Measurements from ENCODE around the gene ABCA12. TPM values are rescaled to one million over a fixed set of nuclear protein-coding genes. Genes with fewer than 3 reads are reported as not detected.

Gene ABCA12
- total and polyA plus RNA-seq, 10 of the 15 experiments (the other 5 are each of a cell fraction or from before 2014, with no cell fraction given): 1.2 to 12.1 (median 6.0) TPM

DNA sequence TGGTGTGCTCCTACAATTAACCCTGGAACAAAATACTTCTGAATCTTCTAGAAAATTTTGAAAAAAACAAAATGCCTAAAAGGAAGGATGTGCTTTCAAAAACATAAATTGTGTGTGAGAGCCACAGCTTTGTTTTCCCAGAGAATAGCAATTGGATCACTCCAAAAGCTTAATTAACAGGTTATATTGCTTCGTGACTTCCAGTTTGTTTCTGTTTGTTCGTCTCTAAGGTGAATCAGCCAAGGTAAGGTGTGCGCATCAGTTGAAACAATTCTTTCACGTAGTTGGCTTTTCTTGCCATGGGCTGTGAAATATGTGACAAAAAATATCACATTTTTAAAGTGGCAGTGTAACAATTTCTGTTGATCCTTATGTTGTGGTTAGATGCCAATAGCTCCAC, 238.7 kb downstream of the ABCA12 start (continued):
- no peak for TF ChIP-seq JUNB (IDR thresholded peaks at IDR 0.05)
- no peak for TF ChIP-seq ESRRA (IDR thresholded peaks at IDR 0.05; ENCODE audit: low read length)
- TF ChIP-seq SREBF2 (IDR thresholded peaks at IDR 0.05; ENCODE audit: low read length): no peak
- TF ChIP-seq, protein P1, sequence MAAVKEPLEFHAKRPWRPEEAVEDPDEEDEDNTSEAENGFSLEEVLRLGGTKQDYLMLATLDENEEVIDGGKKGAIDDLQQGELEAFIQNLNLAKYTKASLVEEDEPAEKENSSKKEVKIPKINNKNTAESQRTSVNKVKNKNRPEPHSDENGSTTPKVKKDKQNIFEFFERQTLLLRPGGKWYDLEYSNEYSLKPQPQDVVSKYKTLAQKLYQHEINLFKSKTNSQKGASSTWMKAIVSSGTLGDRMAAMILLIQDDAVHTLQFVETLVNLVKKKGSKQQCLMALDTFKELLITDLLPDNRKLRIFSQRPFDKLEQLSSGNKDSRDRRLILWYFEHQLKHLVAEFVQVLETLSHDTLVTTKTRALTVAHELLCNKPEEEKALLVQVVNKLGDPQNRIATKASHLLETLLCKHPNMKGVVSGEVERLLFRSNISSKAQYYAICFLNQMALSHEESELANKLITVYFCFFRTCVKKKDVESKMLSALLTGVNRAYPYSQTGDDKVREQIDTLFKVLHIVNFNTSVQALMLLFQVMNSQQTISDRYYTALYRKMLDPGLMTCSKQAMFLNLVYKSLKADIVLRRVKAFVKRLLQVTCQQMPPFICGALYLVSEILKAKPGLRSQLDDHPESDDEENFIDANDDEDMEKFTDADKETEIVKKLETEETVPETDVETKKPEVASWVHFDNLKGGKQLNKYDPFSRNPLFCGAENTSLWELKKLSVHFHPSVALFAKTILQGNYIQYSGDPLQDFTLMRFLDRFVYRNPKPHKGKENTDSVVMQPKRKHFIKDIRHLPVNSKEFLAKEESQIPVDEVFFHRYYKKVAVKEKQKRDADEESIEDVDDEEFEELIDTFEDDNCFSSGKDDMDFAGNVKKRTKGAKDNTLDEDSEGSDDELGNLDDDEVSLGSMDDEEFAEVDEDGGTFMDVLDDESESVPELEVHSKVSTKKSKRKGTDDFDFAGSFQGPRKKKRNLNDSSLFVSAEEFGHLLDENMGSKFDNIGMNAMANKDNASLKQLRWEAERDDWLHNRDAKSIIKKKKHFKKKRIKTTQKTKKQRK (IDR thresholded peaks at IDR 0.05; ENCODE audit: low read depth, low read length): no peak
- no peak for TF ChIP-seq POLR2AphosphoS2 (IDR thresholded peaks at IDR 0.05; ENCODE audit: low read depth, low read length)
- TF ChIP-seq, protein P2, sequence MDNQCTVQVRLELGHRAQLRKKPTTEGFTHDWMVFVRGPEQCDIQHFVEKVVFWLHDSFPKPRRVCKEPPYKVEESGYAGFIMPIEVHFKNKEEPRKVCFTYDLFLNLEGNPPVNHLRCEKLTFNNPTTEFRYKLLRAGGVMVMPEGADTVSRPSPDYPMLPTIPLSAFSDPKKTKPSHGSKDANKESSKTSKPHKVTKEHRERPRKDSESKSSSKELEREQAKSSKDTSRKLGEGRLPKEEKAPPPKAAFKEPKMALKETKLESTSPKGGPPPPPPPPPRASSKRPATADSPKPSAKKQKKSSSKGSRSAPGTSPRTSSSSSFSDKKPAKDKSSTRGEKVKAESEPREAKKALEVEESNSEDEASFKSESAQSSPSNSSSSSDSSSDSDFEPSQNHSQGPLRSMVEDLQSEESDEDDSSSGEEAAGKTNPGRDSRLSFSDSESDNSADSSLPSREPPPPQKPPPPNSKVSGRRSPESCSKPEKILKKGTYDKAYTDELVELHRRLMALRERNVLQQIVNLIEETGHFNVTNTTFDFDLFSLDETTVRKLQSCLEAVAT (IDR thresholded peaks at IDR 0.05): no peak
- TF ChIP-seq, protein P3, sequence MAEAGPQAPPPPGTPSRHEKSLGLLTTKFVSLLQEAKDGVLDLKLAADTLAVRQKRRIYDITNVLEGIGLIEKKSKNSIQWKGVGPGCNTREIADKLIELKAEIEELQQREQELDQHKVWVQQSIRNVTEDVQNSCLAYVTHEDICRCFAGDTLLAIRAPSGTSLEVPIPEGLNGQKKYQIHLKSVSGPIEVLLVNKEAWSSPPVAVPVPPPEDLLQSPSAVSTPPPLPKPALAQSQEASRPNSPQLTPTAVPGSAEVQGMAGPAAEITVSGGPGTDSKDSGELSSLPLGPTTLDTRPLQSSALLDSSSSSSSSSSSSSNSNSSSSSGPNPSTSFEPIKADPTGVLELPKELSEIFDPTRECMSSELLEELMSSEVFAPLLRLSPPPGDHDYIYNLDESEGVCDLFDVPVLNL (IDR thresholded peaks at IDR 0.05; ENCODE audit: low read depth, low read length): no peak
- TF ChIP-seq SIN3A (IDR thresholded peaks at IDR 0.05; ENCODE audit: low read depth, low read length): no peak
- TF ChIP-seq CHD4 (IDR thresholded peaks at IDR 0.05): no peak
- TF ChIP-seq ZNF274 (IDR thresholded peaks at IDR 0.05; ENCODE audit: insufficient read depth, insufficient read length): no peak
